KG1 (cell line): ENCODE measurements around the gene SPARC.
"Not testable (repeated sequence)": the region's sequence is repeated elsewhere in the genome, so short reads cannot be mapped to it uniquely, and the experiment has no call there.

Experiments used
- DNase-seq: peaks from one replicate; lab custom pipeline; 2025; lab: John Stamatoyannopoulos, UW

Gene SPARC

GRCh38 chr5:151686674-151687407, at the start of gene SPARC:
Gene SPARC, minus strand, starts transcription at chr5:151686915. Its CDS starts 10,727 bp downstream, at chr5:151676188.
- DNase-seq, result no peak

GRCh38 chr5:151735646-151736045, 48.9 kb upstream of the SPARC start:
- DNase-seq, result no peak

GRCh38 chr5:151734064-151734408, 47.3 kb upstream of the SPARC start:
- no peak for DNase-seq

- no peak for DNase-seq
Measured at GRCh38 chr5:151733358-151734063, 46.8 kb upstream of the SPARC start.

GRCh38 chr5:151730381-151730780, 43.7 kb upstream of the SPARC start:
- no peak for DNase-seq

- not testable (repeated sequence) for DNase-seq
Measured at GRCh38 chr5:151729597-151729996, 42.9 kb upstream of the SPARC start.

- DNase-seq, result no peak
Measured at GRCh38 chr5:151724360-151724759, 37.6 kb upstream of the SPARC start.

GRCh38 chr5:151722546-151722945, 35.8 kb upstream of the SPARC start:
- no peak for DNase-seq

- no peak for DNase-seq
Measured at GRCh38 chr5:151721812-151722391, 35.2 kb upstream of the SPARC start.

- no peak for DNase-seq
Measured at GRCh38 chr5:151721087-151721646, 34.5 kb upstream of the SPARC start.

- DNase-seq, result no peak
Measured at GRCh38 chr5:151720215-151720614, 33.5 kb upstream of the SPARC start.

- no peak for DNase-seq
Measured at GRCh38 chr5:151719228-151720000, 32.7 kb upstream of the SPARC start.

GRCh38 chr5:151718646-151719045, 31.9 kb upstream of the SPARC start:
- DNase-seq, result no peak

- DNase-seq, result no peak
Measured at GRCh38 chr5:151718153-151718552, 31.4 kb upstream of the SPARC start.

GRCh38 chr5:151717416-151717815, 30.7 kb upstream of the SPARC start:
- DNase-seq, result no peak

GRCh38 chr5:151709109-151709735, 22.5 kb upstream of the SPARC start:
- no peak for DNase-seq

GRCh38 chr5:151708126-151708525, 21.4 kb upstream of the SPARC start:
- no peak for DNase-seq

GRCh38 chr5:151707567-151707966, 20.9 kb upstream of the SPARC start:
- no peak for DNase-seq

GRCh38 chr5:151706906-151707305, 20.2 kb upstream of the SPARC start:
- no peak for DNase-seq

- no peak for DNase-seq
Measured at GRCh38 chr5:151703780-151704179, 17.1 kb upstream of the SPARC start.

- DNase-seq, result no peak
Measured at GRCh38 chr5:151703227-151703626, 16.5 kb upstream of the SPARC start.

- no peak for DNase-seq
Measured at GRCh38 chr5:151700820-151701219, 14.1 kb upstream of the SPARC start.
